Colonic mucosa (tissue), 4 donors: Measurements from ENCODE around the gene F9. TPM values are rescaled to one million over a fixed set of nuclear protein-coding genes. Genes with fewer than 3 reads are reported as not detected.

Source experiments
- DNase-seq: peaks from one replicate; pipeline ENCODE4 v3.0.0-alpha.2; 2020
- H3K27ac ChIP-seq: fragments of 200-600 bp; one replicate; pipeline ENCODE4 v1.8.0; 2021
- H3K27me3 ChIP-seq: fragments of 200-600 bp; one replicate; pipeline ENCODE4 v1.8.0; 2021
- H3K36me3 ChIP-seq: fragments of 200-600 bp; one replicate; pipeline ENCODE4 v1.8.0; 2021
- H3K4me1 ChIP-seq: fragments of 200-600 bp; one replicate; pipeline ENCODE4 v1.8.0; 2021; ENCODE audit warnings: mild to moderate bottlenecking
- H3K4me3 ChIP-seq: fragments of 200-600 bp; one replicate; pipeline ENCODE4 v1.8.0; 2021
- H3K9ac ChIP-seq, 2 donors: one replicate each; pipeline ENCODE4 v1.7.0; 2013; ENCODE audit warnings: control low read depth in 2 of 2, low read depth in 2 of 2, low read length in 2 of 2
- H3K9me3 ChIP-seq: fragments of 200-600 bp; one replicate; pipeline ENCODE4 v1.8.0; 2021
- intact Hi-C: fragments of 100-400 bp; cut with DNase I; formaldehyde crosslinking; loops from one replicate; pipeline ENCODE4 v1.14.1; 2022
- total RNA-seq, 2 donors: library from RNA; stranded (reverse); fragmentation: NEBNext Ultra II Directional in 1 of 2; extraction: Animal tissue kit (Norgen Biotek cat#: 25700) in 1 of 2; gene quantifications; one replicate each; pipeline ENCODE4 v1.2.1, GENCODE V29; 2021
- TF ChIP-seq, protein P1 (sequence below): fragments of 200-600 bp; IDR thresholded peaks from one replicate; pipeline ENCODE4 v1.8.0; 2022; ENCODE audit warnings: antibody characterized with exemption, mild to moderate bottlenecking
- donor health status: healthy.
- donor health status: DM: no; HTN: no; CAD: no.
- donor health status: DM: no; HTN: no; CAD: no.

F9 gene
- total RNA-seq, 2 donors from 2014 or later = 0.12 TPM; not detected in 1

DNA sequence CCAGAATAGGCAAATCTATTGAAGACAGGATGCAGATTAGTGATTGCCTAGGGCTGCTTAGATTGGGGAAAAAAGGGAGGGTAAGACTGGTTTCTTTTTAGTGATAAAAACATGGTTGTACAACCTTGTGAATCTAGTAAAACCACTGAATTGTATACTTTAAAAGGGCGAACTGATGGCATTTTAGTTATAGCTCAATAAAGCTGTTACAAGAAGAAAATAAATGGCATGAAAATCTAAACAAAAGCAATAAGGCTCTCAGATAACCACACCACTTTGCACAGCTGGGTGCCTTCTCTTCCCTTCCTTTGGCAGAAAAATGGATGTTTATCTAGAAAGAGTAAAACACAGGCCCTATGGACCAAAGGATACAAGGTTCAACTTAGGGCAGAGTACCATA lies 69.6 kb downstream of the F9 start:
- no peak overlapping the region for H3K4me3 ChIP-seq
- no peak for DNase-seq
- H3K27ac ChIP-seq = no peak overlapping the region
- TF ChIP-seq, protein P1, sequence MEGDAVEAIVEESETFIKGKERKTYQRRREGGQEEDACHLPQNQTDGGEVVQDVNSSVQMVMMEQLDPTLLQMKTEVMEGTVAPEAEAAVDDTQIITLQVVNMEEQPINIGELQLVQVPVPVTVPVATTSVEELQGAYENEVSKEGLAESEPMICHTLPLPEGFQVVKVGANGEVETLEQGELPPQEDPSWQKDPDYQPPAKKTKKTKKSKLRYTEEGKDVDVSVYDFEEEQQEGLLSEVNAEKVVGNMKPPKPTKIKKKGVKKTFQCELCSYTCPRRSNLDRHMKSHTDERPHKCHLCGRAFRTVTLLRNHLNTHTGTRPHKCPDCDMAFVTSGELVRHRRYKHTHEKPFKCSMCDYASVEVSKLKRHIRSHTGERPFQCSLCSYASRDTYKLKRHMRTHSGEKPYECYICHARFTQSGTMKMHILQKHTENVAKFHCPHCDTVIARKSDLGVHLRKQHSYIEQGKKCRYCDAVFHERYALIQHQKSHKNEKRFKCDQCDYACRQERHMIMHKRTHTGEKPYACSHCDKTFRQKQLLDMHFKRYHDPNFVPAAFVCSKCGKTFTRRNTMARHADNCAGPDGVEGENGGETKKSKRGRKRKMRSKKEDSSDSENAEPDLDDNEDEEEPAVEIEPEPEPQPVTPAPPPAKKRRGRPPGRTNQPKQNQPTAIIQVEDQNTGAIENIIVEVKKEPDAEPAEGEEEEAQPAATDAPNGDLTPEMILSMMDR = no peak
- H3K4me1 ChIP-seq = no peaks in the 10 kb centered on the region
- H3K36me3 ChIP-seq = no peaks in the 10 kb centered on the region
- intact Hi-C loops = no loop called here
- H3K27me3 ChIP-seq = no peaks in the 10 kb centered on the region
- no peak overlapping the region for H3K9ac ChIP-seq
- no peaks in the 10 kb centered on the region for H3K9me3 ChIP-seq

Other genes starting within 250 kb of the F9 start
- not detected for gene MCF2, start 177.4 kb downstream of the F9 start, total RNA-seq